NCI-H510A (cell line): ENCODE data around the gene GHRL.

Experiments used
- DNase-seq: peaks from one replicate; lab custom pipeline; 2025; lab: John Stamatoyannopoulos, UW

Gene GHRL

DNA sequence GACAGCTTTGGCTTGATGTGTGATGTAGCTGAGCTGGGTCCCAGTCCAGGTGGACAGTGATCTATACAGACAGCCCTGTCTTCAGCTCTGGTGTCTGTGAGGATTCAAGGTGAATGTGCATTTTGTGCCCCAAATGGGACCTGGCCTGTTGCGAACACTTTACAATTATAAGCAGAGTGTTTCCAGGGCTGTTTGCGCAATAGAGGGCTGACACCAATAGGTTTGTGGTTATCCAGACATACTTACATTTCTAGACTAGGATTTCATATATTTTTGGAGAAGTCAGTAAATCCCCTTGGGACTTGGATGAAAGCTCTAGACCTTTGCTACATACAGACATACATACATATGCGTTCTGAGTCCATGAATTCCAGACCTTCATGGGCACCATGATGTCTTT, 48.7 kb downstream of the GHRL start:
- no peak for DNase-seq

- no peak for DNase-seq
Measured at GRCh38 chr3:10242182-10243065, 50.3 kb downstream of the GHRL start.

DNA sequence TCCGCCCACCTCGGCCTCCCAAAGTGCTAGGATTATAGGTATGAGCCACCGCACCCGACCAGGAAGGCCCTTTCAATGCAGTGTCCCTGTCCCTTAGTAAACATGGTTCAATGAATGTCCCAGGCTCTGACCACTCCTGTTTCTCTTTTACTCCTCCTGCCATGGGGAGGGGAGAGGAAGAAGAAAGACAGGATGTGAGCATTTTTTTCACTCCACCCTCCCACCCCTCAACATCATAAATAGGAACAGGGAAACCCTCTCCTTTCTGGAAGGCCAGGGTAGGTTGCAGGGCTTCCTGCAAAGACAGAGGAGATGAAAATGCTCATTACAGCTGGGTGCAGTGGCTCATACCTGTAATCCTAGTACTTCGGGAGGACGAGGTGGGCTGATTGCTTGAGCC, 51.9 kb downstream of the GHRL start:
- no peak for DNase-seq

- no peak for DNase-seq
Measured at GRCh38 chr3:10238345-10239183, 54.2 kb downstream of the GHRL start.
